Stimulated activated CD4-positive, alpha-beta T cell treated with anti-CD3 and anti-CD28 coated beads, Interleukin-15, amount 100 ng/mL, for 1 hour (primary cell): ENCODE results near the gene VWA1.
"Not testable (repeated sequence)": the region's sequence is repeated elsewhere in the genome, so short reads cannot be mapped to it uniquely, and the experiment has no call there.

ENCODE experiments used
- DNase-seq, 2 donors: peaks; one replicate each; pipeline ENCODE4 v3.0.0-alpha.2; 2020; ENCODE audit warnings: low read depth in 1 of 2, low spot score in 1 of 2

Gene VWA1

GRCh38 chr1:1402901-1403392, 32.5 kb upstream of the VWA1 start:
- DNase-seq: not testable (repeated sequence)

GRCh38 chr1:1403653-1404052, 31.8 kb upstream of the VWA1 start:
- DNase-seq: no peak

- no peak for DNase-seq
These were observed 29.2 kb upstream of the VWA1 start for GRCh38 chr1:1406101-1406820.

- DNase-seq: peak; percentile 86 to 93
These were observed 28.5 kb upstream of the VWA1 start, which contains the start of gene MRPL20 for GRCh38 chr1:1406821-1407635. TSS of gene MRPL20 (minus strand) at chr1:1407293. CDS start at chr1:1407217, 76 bp downstream.

- no peak for DNase-seq
These were observed 27.7 kb upstream of the VWA1 start for GRCh38 chr1:1407636-1408318.

- not testable (repeated sequence) for DNase-seq
These were observed 25.3 kb upstream of the VWA1 start for GRCh38 chr1:1410238-1410637.

GRCh38 chr1:1411626-1412025, 23.9 kb upstream of the VWA1 start:
- DNase-seq: no peak

GRCh38 chr1:1412311-1412902, 23.1 kb upstream of the VWA1 start:
- DNase-seq: not testable (repeated sequence)

- DNase-seq: no peak
These were observed 19.7 kb upstream of the VWA1 start for GRCh38 chr1:1415751-1416150.

GRCh38 chr1:1417396-1417795, 18.1 kb upstream of the VWA1 start:
- DNase-seq: not testable (repeated sequence)

GRCh38 chr1:1417825-1418463, 17.5 kb upstream of the VWA1 start:
- not testable (repeated sequence) for DNase-seq

- DNase-seq: no peak
These were observed 16.8 kb upstream of the VWA1 start for GRCh38 chr1:1418464-1419362.

GRCh38 chr1:1419363-1419812, 16.1 kb upstream of the VWA1 start:
- no peak for DNase-seq

- DNase-seq: no peak
These were observed 15.5 kb upstream of the VWA1 start for GRCh38 chr1:1419813-1420653.

- DNase-seq: no peak
These were observed 14.8 kb upstream of the VWA1 start for GRCh38 chr1:1420654-1421141.

GRCh38 chr1:1421147-1421906, 14.2 kb upstream of the VWA1 start, which contains the start of gene ANKRD65:
TSS of gene ANKRD65 (minus strand) at chr1:1421276. CDS start at chr1:1421005, 271 bp downstream.
- DNase-seq: no peak

GRCh38 chr1:1421907-1422464, 13.5 kb upstream of the VWA1 start:
- DNase-seq: no peak
